Esophagus squamous epithelium (tissue), 5 donors: ENCODE results near the gene SP3. TPM values are rescaled to one million over a fixed set of nuclear protein-coding genes. Genes with fewer than 3 reads are reported as not detected.

Experiments
- DNase-seq: peaks from one replicate; lab custom pipeline; 2025; lab: John Stamatoyannopoulos, UW
- H3K27ac ChIP-seq, 4 donors: fragments of 200-600 bp; sonication (generic); one replicate each; pipeline ENCODE4 v1.5.1; 2016 to 2019; ENCODE audit warnings: mild to moderate bottlenecking in 1 of 4
- H3K27me3 ChIP-seq, 4 donors: fragments of 200-600 bp; sonication (generic); 1 replicate in 3 of 4; 2 replicates in 1 of 4; pipeline versions ENCODE4 v1.5.1 to v1.6.0; 2017 to 2021; ENCODE audit warnings: antibody characterized with exemption in 1 of 4
- H3K36me3 ChIP-seq, 3 donors: fragments of 200-600 bp; sonication (generic); one replicate each; pipeline ENCODE4 v1.5.1; 2016 to 2019
- H3K4me1 ChIP-seq, 3 donors: fragments of 200-600 bp; sonication (generic); one replicate each; pipeline ENCODE4 v1.5.1; 2017 to 2019
- H3K4me3 ChIP-seq, 4 donors: fragments of 200-600 bp; sonication (generic); 1 replicate in 3 of 4; 2 replicates in 1 of 4; pipeline ENCODE4 v1.5.1; 2016 to 2019; ENCODE audit warnings: mild to moderate bottlenecking in 2 of 4, moderate library complexity in 1 of 4
- H3K9me3 ChIP-seq, 3 donors: fragments of 200-600 bp; sonication (generic); one replicate each; pipeline ENCODE4 v1.5.1; 2016 to 2019
- POLR2A ChIP-seq, 4 donors: fragments of 450-650 bp; IDR thresholded peaks; one replicate each; pipeline ENCODE4 v1.6.1; 2017; ENCODE audit warnings: antibody characterized with exemption in 4 of 4, mild to moderate bottlenecking in 4 of 4, moderate library complexity in 3 of 4
- WGBS, 2 donors: methylation state at CpG; one replicate each; pipeline ENCODE4 v1.1.5; 2018; 5-methylcytosine and 5-hydroxymethylcytosine counted together
- intact Hi-C: fragments of 100-400 bp; cut with DNase I; formaldehyde crosslinking; loops from one replicate; pipeline ENCODE4 v1.15.0; 2022
- total RNA-seq, 4 donors: library from RNA; depleted of rRNA; stranded (reverse); fragments of >200 nt; gene quantifications; one replicate each; pipeline ENCODE4 v1.1.0, GENCODE V29; 2016
- TF ChIP-seq, protein P1 (sequence below), 6 experiments: fragments of 450-650 bp in 4 of 6; fragments of 200-600 bp in 2 of 6; sonication (generic) in 2 of 6; IDR thresholded peaks; one replicate each; pipeline ENCODE4 v1.5.1; 2016 to 2019; ENCODE audit warnings: antibody characterized with exemption in 6 of 6, mild to moderate bottlenecking in 4 of 6, moderate library complexity in 4 of 6
- donor health status: DM: yes; HTN: yes; CAD: no.

SP3 gene
- total RNA-seq, 4 donors from 2014 or later, result 41.3 to 97.8 (median 67.6) TPM

DNA sequence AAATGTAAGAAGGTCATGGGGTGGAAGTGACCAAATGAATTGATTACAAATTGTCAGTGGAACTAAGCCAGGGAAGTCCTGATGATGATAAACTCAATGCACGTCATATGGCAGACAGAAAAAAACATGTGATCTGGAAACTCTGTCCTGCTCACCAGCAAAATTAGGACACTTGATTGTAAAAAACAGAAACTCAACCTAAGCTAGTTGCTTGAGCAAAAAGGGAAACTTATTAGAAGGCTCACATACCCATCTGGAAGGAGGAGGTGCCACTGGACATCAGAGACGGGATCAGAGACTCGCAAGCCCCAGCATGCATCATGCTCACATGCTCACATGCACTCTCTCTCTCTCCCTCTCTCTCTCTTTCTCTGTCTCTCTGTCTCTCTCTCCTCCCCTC is 96.8 kb downstream of the SP3 start:
- TF ChIP-seq, protein P1, sequence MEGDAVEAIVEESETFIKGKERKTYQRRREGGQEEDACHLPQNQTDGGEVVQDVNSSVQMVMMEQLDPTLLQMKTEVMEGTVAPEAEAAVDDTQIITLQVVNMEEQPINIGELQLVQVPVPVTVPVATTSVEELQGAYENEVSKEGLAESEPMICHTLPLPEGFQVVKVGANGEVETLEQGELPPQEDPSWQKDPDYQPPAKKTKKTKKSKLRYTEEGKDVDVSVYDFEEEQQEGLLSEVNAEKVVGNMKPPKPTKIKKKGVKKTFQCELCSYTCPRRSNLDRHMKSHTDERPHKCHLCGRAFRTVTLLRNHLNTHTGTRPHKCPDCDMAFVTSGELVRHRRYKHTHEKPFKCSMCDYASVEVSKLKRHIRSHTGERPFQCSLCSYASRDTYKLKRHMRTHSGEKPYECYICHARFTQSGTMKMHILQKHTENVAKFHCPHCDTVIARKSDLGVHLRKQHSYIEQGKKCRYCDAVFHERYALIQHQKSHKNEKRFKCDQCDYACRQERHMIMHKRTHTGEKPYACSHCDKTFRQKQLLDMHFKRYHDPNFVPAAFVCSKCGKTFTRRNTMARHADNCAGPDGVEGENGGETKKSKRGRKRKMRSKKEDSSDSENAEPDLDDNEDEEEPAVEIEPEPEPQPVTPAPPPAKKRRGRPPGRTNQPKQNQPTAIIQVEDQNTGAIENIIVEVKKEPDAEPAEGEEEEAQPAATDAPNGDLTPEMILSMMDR (IDR thresholded peaks at IDR 0.05), result no peak
- TF ChIP-seq POLR2A (IDR thresholded peaks at IDR 0.05), result no peak
- Histone ChIP-seq H3K9me3 (no peaks in the 10 kb centered on the region), H3K36me3 (no peaks in the 10 kb centered on the region), H3K27me3 (no peaks in the 10 kb centered on the region), H3K27ac (no peak overlapping the region), H3K4me3 (no peak overlapping the region), H3K4me1 (peaks cover 0 to 38% (median 15%) of the 10 kb centered on the region in 3 donors)
- 41 to 48% methylated on average over 3 of the region's 3 CpGs for WGBS, 2 donors
- intact Hi-C loops, result no loop called here
- DNase-seq, result no peak

DNA sequence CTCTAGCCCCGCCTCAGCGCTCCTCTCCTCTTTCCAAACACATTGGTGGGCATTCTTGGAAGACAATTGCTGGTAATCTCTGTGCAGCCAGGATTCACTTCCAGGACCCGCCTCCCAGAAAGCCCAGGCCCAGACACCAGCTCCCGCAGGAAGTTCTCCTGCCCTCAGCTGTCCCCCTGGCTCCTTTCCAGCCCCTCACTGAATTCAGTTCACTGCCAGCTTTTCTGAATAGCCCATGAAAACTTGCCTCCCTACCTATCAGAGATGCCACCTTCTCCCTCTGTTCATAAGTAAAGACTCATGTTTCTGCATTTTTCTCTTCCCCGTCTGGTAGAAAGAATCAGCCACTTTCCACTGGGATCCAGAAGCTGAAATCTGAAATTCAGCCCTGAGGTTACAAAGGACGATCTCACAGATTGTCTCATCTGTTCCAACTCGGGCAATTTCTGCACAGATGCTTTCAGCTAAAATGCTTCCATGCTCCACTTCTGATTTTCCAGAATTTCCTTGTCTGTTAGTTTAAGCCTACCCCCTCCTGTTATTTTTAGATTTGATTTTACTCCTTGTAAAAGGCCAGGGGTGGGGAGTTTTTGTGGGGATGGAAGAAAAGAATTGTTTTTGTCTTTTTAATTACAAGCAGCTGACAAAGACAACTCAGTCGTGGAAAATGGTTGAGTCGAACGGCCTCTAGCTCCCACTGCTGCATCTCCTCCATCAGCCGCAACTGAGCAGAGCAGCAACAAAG is 98.1 kb downstream of the SP3 start:
- H3K27me3 ChIP-seq, result no peaks in the 10 kb centered on the region
- no peaks in the 10 kb centered on the region for H3K36me3 ChIP-seq
- 56 to 64% methylated on average over 11 of the region's 11 CpGs for WGBS, 2 donors
- no peaks in the 10 kb centered on the region for H3K9me3 ChIP-seq
- TF ChIP-seq, protein P1 (IDR thresholded peaks at IDR 0.05), result no peak
- TF ChIP-seq POLR2A (IDR thresholded peaks at IDR 0.05), result no peak
- intact Hi-C loops, result no loop called here
- H3K4me1 ChIP-seq, result peaks cover 0 to 25% (median 10%) of the 10 kb centered on the region in 3 donors
- DNase-seq, result no peak
- peak overlapping the region in 2 of 4 donors; percentile 14 for H3K27ac ChIP-seq
- no peak overlapping the region for H3K4me3 ChIP-seq

DNA sequence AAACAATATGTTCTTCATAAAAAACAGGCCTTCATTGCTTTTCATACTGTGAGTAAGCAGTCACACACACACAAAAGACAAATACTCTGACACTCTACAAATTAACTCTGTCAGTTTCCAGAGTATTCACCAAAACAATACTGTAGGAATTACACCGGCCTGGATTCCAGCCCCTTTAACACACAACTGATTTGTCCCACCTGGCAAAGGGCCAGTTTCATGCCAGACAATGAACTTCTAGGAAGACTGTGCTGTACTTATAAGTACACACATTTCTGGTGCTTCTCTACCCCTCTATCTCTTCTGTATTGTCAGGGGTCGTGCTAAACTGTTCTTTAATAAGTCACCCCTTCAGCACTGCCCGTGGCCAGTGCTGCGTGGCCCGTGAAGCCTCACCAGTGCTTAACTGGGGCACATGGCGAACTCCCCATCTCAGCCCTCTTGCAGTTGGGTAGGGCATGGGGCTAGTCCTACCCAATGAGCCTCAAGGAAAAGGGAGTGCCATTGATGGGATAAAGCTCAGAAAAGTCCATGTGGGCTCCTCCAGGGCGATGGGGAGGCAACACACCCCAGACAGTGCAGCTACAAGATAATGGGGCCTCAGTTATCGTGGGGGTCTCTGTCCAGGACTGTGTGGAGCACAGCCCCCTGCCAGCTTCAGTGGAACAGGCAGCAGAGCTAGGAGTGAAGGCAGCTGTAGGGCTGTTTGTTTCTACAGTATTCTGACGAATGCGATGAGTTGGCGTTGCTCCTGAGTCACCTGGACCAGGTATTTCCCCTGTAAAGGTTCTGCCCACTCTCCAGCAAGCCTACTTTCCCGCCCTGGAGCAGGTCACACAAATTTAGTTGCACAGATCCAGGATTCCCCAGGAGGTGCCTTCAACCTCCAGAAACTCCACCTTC is 99.0 kb downstream of the SP3 start:
- intact Hi-C loops, result no loop called here
- Histone ChIP-seq H3K4me1 (peaks cover 0 to 25% (median 10%) of the 10 kb centered on the region in 3 donors), H3K27ac (no peak overlapping the region), H3K27me3 (no peaks in the 10 kb centered on the region), H3K4me3 (no peak overlapping the region), H3K36me3 (no peaks in the 10 kb centered on the region), H3K9me3 (no peaks in the 10 kb centered on the region)
- 54 to 76% methylated on average over 6 to 9 of the region's 12 CpGs for WGBS, 2 donors
- no peak for DNase-seq
- TF ChIP-seq, protein P1 (IDR thresholded peaks at IDR 0.05), result no peak

DNA sequence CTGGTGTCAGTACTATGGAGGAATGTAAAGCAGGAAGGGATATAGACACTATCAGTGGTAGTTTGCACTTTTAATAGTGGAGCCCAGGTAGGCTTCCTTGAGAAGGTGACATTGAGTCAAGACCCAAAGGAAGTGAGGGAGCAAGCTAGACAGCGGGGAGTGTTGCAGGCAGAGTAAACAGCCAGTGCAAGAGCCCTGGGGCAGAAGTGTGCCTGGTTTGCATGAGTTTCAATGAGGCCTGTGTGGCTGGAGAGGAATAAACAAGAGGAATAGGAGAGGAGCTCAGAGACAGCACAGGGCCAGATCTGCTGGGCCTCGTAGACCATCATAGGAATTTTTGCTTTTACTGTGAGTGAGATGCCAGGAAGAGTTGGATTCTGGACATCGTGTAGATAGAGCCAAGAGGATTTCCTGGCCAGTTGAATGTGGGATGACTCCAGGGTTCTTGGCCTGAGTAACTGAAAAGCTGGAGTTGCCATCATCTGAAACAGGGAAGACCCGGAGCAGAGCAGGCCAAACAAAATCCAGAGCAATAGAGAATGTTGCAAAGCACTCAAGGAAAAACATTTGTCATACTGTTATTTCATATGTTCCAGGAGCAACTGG is 102.5 kb downstream of the SP3 start:
- Histone ChIP-seq H3K27me3 (no peaks in the 10 kb centered on the region), H3K4me1 (peaks cover 0 to 36% (median 10%) of the 10 kb centered on the region in 3 donors), H3K27ac (no peak overlapping the region), H3K4me3 (no peak overlapping the region), H3K36me3 (no peaks in the 10 kb centered on the region), H3K9me3 (no peaks in the 10 kb centered on the region)
- 61 to 66% methylated on average over 4 of the region's 4 CpGs for WGBS, 2 donors
- no peak for TF ChIP-seq POLR2A (IDR thresholded peaks at IDR 0.05)
- TF ChIP-seq, protein P1 (IDR thresholded peaks at IDR 0.05), result no peak
- intact Hi-C loops, result no loop called here
- DNase-seq, result no peak
